HG03103 (cell line): ENCODE results near the gene KISS1.
"Not testable (repeated sequence)": the region's sequence is repeated elsewhere in the genome, so short reads cannot be mapped to it uniquely, and the experiment has no call there.

Experiments
- ATAC-seq: cut with Tn5 transposase; IDR thresholded peaks from one replicate; pipeline ENCODE4 v1.9.1; 2021; ENCODE audit warnings: low read depth; ENCODE audit not compliant: unreplicated experiment

KISS1 gene

DNA sequence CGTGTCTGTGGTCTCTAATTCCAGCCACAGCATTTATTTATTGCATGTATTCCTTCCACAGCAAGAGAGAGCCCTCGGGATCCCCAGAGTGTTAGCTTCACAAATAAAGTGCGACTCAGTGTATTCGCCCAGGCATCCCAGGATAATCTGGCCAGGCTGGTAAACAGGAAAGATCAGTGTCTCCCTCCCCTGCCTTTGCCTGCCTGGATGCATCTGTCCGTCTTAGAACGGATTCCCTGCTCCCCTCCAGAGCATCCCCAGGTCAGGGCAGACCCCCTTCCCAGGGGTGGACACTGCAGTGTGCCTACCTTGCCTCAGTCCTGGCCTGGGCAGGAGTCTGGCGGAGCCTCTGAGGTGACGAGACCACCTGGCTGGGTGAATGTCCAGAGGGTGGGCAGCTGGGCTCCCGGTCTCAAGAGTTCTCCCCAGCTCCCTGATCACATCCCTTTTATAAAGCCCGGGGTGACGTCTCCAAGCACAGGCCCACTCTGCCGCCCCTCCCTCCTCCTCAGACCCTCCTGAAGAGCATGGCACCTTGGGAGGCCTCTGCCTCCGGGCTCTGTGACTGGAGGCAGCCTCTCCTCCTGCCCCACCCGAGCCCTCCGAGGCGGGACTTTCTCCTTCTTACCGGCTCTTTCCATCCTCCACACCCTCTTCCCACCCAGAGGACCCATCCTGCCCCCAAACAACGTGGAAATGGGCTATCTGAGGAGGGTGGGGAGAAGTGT lies at the start of gene KISS1:
KISS1 (minus strand) TSS at position 424 of the 728 bp plus-strand sequence. CDS start 3,615 bp downstream, outside the sequence.
- no peak for ATAC-seq

DNA sequence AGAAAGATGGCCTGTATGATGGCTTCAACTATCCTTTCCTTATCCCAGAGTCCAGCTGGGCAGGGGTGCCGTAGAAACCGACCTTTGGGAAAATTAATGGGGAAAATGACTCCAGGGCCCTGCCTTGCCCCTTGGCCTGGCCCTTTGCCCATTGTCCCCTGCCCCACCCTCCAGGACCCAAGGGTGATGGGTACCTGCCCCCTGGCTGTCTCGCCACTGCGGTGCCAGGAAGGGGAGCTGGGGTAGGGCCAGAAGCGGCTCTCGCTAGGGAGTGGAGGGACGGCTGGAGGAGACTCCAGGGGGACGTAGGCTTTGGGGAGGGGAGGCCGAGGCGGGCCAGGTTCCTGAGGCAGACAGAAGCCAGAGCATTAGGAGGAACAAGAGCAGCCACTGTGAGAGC lies 46.6 kb upstream of the KISS1 start:
- ATAC-seq = no peak

GRCh38 chr1:204241914-204242313 lies 45.6 kb upstream of the KISS1 start:
- no peak for ATAC-seq

DNA sequence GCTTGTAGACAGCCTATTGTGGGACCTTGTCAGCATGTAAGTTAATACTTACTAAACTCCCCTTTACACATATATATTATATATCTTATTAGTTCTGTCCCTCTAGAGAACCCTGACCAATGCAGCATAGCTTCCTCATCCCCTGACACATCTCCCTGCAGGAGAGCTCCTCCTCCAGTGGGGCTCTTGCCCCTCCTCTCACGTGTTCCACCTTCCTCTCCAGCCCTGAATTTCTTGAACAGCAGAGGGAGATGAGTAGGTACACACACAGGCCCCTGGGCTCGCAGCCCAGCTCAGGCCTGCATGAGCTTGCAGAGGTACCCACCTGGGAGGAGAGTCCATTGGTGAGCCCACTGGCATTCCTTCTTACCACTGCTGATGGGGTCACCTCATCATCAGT lies 44.8 kb upstream of the KISS1 start:
- no peak for ATAC-seq

DNA sequence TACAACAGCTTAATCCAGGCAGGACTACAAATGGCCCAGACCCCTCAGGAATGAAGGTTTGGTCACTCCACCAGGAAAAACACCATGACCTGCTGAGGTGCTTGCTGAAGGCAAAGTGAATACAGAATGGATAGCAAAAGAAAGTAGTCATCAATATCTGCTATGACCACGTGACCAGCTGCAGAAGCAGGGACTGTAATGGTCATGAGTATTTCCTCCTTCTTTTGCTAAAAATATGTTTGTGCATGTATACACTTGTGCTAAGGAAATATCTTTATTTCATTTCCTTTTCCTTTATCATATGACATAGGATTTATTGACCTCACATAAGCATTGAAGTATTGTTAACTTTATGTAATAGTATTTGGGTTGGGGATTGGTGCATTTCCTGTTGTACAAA lies 43.9 kb upstream of the KISS1 start:
- ATAC-seq = no peak

- not testable (repeated sequence) for ATAC-seq
These were observed 43.1 kb upstream of the KISS1 start for GRCh38 chr1:204239401-204239800.

DNA sequence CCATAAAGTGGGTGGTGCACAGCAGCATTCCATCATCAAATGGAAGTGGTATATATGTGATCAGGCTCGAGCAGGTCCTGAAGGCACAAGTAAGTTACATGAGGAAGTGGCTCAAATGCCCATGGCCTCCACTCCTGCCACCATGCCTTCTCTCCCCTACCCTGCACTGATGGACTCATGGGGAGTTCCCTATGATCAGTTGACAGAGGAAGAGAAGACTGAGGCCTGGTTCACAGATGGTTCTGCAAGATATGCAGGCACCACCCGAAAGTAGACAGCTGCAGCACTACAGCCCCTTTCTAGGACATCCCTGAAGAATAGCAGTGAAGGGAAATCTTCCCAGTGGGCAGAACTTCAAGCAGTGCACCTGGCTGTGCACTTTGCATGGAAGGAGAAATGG lies 42.2 kb upstream of the KISS1 start:
- not testable (repeated sequence) for ATAC-seq

DNA sequence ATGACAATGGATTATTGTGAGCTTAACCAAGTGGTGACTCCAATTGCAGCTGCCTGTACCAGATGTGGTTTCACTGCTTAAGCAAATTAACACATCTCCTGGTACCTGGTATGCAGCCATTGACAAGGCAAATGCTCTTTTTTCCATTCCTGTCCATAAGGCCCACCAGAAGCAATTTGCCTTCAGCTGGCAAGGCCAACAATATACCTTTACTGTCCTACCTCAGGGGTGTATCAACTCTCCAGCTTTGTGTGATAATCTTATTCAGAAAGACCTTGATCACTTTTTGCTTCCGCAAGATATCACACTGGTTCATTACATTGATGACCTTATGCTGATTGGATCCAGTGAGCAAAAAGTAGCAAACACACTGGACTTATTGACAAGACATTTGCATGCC lies 41.2 kb upstream of the KISS1 start:
- ATAC-seq = not testable (repeated sequence)

DNA sequence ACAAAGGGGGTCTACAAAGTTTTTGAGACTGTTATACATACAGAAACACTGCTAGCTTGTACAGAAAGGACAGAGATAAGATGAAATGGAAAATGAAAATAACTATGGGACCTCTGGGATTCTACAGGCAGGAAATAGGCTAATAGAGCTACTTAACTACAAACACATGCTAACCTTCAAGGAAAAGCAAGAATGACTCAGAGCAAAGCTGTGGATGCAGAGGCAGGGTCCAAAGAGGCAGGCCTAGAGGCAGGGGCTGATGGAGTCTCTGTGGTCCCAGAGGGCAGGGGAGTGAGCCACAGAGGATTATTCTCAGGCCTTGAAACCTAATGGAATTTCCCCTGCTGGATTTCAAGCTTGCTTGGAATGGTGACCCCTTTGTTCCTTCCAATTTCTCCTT lies 36.2 kb upstream of the KISS1 start:
- no peak for ATAC-seq

- no peak for ATAC-seq
These were observed 33.9 kb upstream of the KISS1 start for GRCh38 chr1:204230211-204230610.

- ATAC-seq = no peak
These were observed 32.6 kb upstream of the KISS1 start for GRCh38 chr1:204228896-204229295.

DNA sequence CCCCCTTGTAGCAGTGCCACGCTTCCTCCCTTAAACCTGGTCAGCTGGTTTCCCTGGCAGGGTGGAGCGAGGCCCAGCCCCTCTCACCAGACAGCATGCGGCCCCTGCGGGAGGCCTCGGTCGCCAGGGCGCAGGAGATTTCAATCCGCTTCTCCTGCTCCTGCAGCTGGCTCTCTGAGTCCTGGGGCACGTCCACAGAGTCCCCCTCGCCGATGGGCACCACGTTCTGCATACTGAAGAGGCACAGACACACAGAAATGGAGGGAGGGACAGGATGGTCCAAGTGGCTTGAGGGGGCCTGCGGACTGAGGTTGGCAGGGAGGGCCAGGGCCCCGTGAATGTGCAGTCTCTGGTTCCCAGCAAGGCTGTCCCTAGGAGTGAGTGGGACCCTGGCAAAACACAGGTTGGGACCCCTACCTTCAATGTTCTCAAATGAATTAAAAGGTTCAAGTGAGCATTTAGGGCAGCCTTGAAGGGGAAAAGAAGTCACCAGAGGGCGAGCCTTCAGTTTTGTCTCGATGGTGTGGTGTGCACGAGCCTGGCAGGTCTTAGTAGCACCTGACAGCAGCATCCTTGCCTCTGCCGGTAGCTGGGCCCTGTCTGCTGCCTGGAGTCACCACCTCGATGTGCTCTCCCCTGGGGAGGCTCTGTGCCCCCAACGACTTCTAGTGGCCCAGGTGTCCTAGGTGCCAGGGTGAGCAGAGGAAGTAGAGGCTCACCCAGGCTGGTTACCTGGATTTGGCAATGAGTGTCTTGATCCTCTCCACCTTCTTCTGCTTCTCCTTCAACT lies 31.9 kb upstream of the KISS1 start:
- ATAC-seq = no peak

- ATAC-seq = no peak
These were observed 31.1 kb upstream of the KISS1 start for GRCh38 chr1:204227351-204227750.

DNA sequence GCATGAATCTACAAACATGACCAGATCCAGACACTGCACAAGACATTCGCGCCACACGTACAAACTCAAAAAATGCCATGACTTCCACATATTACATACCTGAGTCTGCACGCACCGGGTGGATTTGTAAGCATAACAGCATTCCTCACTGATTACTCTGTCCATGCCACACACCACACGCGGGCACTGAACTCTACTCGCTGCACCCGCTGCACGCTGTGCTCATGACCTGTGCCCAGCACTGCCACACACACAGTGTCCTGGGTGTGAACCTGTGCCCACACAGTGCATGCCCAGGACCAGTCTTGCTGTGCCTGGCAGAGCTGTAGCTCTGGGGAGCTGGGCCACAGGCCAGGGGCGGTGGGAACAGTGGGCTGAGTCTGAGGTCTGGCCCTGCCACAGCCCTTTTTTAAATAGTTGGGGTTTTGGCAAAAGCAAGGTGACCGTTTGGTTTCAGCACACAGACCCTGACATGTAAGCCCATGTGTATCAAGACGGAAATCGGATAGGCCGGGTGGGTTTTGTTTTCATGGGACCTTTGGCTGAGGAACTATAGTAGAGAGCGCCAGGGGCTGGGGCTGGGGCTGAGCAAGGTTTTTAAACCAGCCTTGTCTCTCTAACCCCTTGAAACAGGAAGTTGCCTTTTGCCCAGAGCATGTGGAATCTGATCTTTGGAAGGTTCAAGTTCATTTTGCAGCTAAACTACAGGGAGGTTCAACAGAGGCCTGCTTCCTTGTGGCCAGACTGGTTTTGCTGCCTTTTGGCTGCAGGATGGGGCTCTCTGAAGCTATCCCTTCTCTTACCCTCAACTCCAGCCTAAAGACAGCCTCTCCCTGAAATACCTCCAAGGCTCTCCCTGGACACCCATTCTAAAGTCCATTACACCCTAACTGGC lies 29.8 kb upstream of the KISS1 start:
- ATAC-seq = no peak

- ATAC-seq = no peak
These were observed 28.4 kb upstream of the KISS1 start for GRCh38 chr1:204224655-204225054.

DNA sequence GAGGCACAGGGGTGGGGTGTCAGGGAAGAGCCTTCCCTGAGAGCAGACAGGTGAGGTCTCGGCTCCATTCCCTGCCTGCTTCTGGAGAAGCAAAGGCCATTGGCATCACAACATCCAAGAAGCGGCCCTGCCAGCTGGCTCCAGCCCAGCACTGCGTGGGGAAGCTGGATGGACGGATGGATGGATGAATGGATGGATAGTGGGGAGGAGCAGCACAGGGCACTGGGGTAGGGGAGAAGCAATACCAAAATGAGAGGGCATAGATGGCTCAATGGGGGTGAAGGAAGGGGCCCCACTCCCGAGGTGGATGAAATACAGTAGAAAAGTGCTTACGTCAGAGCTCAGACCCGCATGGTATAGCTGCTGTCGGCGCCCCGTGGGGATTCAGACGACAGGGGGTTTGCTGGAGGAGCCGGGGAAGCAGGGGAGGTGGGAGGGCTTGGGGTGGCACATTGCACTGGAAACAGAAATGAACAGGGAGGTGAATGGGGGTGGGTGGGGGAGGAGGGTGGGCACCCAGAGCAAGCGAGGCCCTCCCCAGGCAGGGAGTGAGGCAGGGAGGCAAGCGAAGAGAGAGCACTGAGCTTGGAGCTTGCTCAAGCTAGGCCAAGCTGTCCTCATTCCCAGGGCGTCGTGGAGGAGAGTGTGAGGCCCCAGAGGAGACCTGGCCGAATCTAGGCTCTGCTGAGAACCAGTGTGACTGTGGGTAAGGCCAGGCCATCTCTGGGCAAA lies 27.0 kb upstream of the KISS1 start:
- no peak for ATAC-seq

- ATAC-seq = no peak
These were observed 26.4 kb upstream of the KISS1 start for GRCh38 chr1:204222764-204223055.

DNA sequence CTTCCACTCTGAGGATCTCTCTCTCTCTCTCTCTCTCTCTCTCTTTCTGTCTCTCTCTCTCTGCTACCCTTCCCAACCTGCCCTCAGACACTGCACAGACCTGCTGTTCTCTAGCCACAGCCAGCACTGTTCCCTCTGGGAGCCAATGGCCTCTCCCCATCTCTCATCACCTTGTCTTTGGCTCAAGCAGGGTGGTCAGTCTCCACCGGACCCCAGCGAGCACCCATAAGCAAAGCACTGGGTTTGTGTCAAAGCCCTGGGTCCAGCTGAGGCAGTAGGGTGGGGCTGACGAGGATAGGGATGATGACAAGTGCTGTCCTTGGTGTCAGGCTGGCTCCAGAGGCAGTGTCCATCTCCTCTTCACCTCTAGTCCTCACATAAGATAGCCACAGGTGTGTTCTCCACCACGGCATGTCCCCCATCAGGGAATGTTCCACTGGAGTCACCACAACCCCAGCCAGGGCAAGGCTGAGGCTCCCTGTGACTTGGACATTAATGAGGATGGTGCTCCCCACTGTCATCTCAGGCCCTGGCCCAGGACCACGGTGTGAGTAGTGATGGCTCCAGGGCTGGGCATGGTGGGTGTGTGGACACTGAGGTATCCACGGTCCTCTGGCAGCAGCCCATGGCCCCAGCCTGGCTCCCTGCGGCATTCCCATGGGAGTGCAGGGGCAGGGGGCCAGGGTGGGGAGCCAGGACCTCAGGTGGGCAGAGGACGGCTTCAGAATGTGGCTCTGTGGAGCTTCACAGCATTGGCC lies 25.9 kb upstream of the KISS1 start:
- ATAC-seq = no peak

DNA sequence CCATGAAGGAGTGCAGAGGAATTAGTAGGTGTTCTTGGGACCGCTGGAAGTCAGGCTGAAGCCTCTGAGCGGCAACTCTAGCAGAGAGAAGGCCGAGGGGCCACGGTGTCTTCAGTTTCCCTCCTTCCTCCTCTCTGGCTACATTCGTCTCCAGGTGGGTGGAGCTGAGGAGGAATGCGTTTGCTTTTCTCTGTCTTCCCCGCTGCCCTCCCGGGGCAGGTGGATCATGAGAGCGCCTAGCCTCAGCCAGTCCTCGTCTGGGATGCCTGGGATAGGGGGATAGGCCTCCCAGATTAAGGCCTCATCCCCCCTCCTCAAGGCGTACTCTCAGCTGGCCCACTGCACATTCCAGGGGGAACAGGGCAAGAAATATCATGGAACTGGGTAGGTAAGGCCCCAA lies 25.0 kb upstream of the KISS1 start:
- no peak for ATAC-seq
